OCI-LY1 (cell line): ENCODE data around the gene EGFL8.

Experiments used
- CTCF ChIP-seq: fragments of 200-600 bp; sonication (generic), shearing (Covaris generic); IDR thresholded peaks from 2 replicates; pipeline ENCODE4 v1.5.1; 2017; ENCODE audit warnings: mild to moderate bottlenecking, antibody characterized with exemption, low read length, moderate library complexity, mixed read lengths
- EZH2 ChIP-seq: fragments of 200-600 bp; sonication (generic), shearing (Covaris generic); IDR thresholded peaks from 2 replicates; pipeline ENCODE4 v1.8.0; 2017; ENCODE audit warnings: borderline replicate concordance, mixed run types, mild to moderate bottlenecking, antibody characterized with exemption, low read length, moderate library complexity, mixed read lengths

- TF ChIP-seq CTCF (no peak), EZH2 (no peak)
Measured at GRCh38 chr6:32164295-32164694, at the start of gene EGFL8.
